OCI-LY7 (cell line): ENCODE measurements around the gene CA10. TPM values are rescaled to one million over a fixed set of nuclear protein-coding genes. Genes with fewer than 3 reads are reported as not detected.
A peak's percentile ranks its signal among the peaks of the same experiment; 100 is the strongest.

Experiments used
- BruUV-seq: library from RNA; stranded (reverse); fragments of 400-500 nt; replicated peaks from 2 replicates; lab custom pipeline; 2021; lab: Mats Ljungman, UMichigan
- CTCF ChIA-PET: fragments of 300-600 bp; sonication (Branson Sonifier 250); formaldehyde crosslinking; loops from one replicate; lab custom pipeline; 2022; ENCODE audit warnings: antibody characterized with exemption; ENCODE audit not compliant: unreplicated experiment; lab: Charles Lee
- POLR2A ChIA-PET: fragments of 300-600 bp; sonication (Branson Sonifier 250); formaldehyde crosslinking; loops from one replicate; lab custom pipeline; 2022; ENCODE audit warnings: antibody characterized with exemption; lab: Charles Lee
- DNase-seq: peaks from one replicate; pipeline ENCODE4 v3.0.0-alpha.2; 2015; ENCODE audit warnings: low spot score
- H2AFZ ChIP-seq: fragments of 200-600 bp; sonication (generic), shearing (Covaris generic); 2 replicates; pipeline ENCODE4 v1.6.1; 2014; ENCODE audit warnings: mild to moderate bottlenecking, antibody characterized with exemption, low read length, moderate library complexity
- H3K27ac ChIP-seq: fragments of 200-600 bp; sonication (generic); 2 replicates; pipeline ENCODE4 v1.5.1; 2014; ENCODE audit warnings: mixed run types, low read depth, mild to moderate bottlenecking, moderate library complexity, low read length, inconsistent platforms; ENCODE audit not compliant: poor library complexity, severe bottlenecking
- H3K36me3 ChIP-seq: fragments of 200-600 bp; sonication (generic); 2 replicates; pipeline ENCODE4 v1.6.1; 2014; ENCODE audit warnings: mild to moderate bottlenecking, antibody characterized with exemption, low read length, moderate library complexity, mixed read lengths; ENCODE audit not compliant: insufficient read depth
- H3K4me1 ChIP-seq: fragments of 200-600 bp; sonication (generic); 2 replicates; pipeline ENCODE4 v1.5.1; 2014; ENCODE audit warnings: mild to moderate bottlenecking, low read length; ENCODE audit not compliant: insufficient read depth, poor library complexity, severe bottlenecking
- H3K4me2 ChIP-seq: fragments of 200-600 bp; sonication (generic); 2 replicates; pipeline ENCODE4 v1.6.1; 2014; ENCODE audit warnings: mild to moderate bottlenecking, low read length
- H3K4me3 ChIP-seq: fragments of 200-600 bp; sonication (generic); 2 replicates; pipeline ENCODE4 v1.5.1; 2014; ENCODE audit warnings: mild to moderate bottlenecking, low read depth, low read length; ENCODE audit not compliant: poor library complexity, severe bottlenecking
- H3K79me2 ChIP-seq: fragments of 200-600 bp; sonication (generic); 2 replicates; pipeline ENCODE4 v1.6.1; 2016; ENCODE audit warnings: low read depth, mild to moderate bottlenecking, low read length, moderate library complexity, mixed read lengths; ENCODE audit not compliant: insufficient read depth
- H3K9me2 ChIP-seq: fragments of 200-600 bp; sonication (generic); 2 replicates; pipeline ENCODE4 v1.6.1; 2016; ENCODE audit warnings: mild to moderate bottlenecking, low read length, mixed read lengths; ENCODE audit not compliant: insufficient read depth
- H3K9me3 ChIP-seq: fragments of 200-600 bp; sonication (generic); 2 replicates; pipeline ENCODE4 v1.6.1; 2014; ENCODE audit warnings: mild to moderate bottlenecking, mixed run types, low read length, mixed read lengths
- H4K20me1 ChIP-seq: fragments of 200-600 bp; sonication (generic); 2 replicates; pipeline ENCODE4 v1.6.1; 2014; ENCODE audit warnings: mild to moderate bottlenecking, antibody characterized with exemption, low read length, moderate library complexity, mixed read lengths; ENCODE audit not compliant: insufficient read depth
- CTCF ChIP-seq: fragments of 200-600 bp; sonication (generic); conservative IDR thresholded peaks from 2 replicates; pipeline ENCODE4 v1.5.1; 2014; ENCODE audit warnings: mild to moderate bottlenecking, antibody characterized with exemption, low read length, moderate library complexity, mixed read lengths
- EZH2phosphoT487 ChIP-seq: fragments of 200-600 bp; sonication (generic); IDR thresholded peaks from 2 replicates; pipeline ENCODE4 v1.6.1; 2018; ENCODE audit warnings: low read depth, borderline replicate concordance, mild to moderate bottlenecking, mixed run types, antibody characterized with exemption, low read length, moderate library complexity, mixed read lengths
- intact Hi-C: fragments of 100-400 bp; cut with micrococcal nuclease; formaldehyde crosslinking; loops from one replicate; pipeline ENCODE4 v1.10.0; 2022; ENCODE audit not compliant: unreplicated experiment
- total RNA-seq, 2 experiments: library from RNA; depleted of rRNA in 1 of 2; stranded (reverse); fragments of >200 nt in 1 of 2; shearing (Covaris generic) in 1 of 2; gene quantifications; 2 replicates each; pipeline ENCODE4 v1.2.3, GENCODE V29; 2014 to 2022

Gene CA10
- total RNA-seq, 2 experiments from 2014 or later: not detected

GRCh38 chr17:51736356-51736755 lies 422.2 kb downstream of the CA10 start:
- TF ChIP-seq CTCF (no peak), EZH2phosphoT487 (no peak)
- H3K9me3 ChIP-seq: no peaks in the 10 kb centered on the region
- no peaks in the 10 kb centered on the region for H4K20me1 ChIP-seq
- H3K79me2 ChIP-seq: no peaks in the 10 kb centered on the region
- intact Hi-C loops: no loop called here
- no peaks in the 10 kb centered on the region for H3K36me3 ChIP-seq
- no TSS peak for BruUV-seq
- no peak for DNase-seq
- H3K4me3 ChIP-seq: no peak overlapping the region
- H3K4me2 ChIP-seq: no peak overlapping the region
- ChIA-PET POLR2A (interaction anchor here (0.7 kb wide), 1 partner anchor 234 kb away, joined by 3 read pairs; no protein-coding TSS in a partner anchor), CTCF (no interaction called here)
- no peak overlapping the region for H2AFZ ChIP-seq
- no peaks in the 10 kb centered on the region for H3K9me2 ChIP-seq
- H3K4me1 ChIP-seq: no peaks in the 10 kb centered on the region
- no peak overlapping the region for H3K27ac ChIP-seq

- Histone ChIP-seq H4K20me1 (no peaks in the 10 kb centered on the region), H3K4me2 (no peak overlapping the region), H3K79me2 (no peaks in the 10 kb centered on the region), H3K9me3 (no peaks in the 10 kb centered on the region), H3K27ac (no peak overlapping the region), H3K9me2 (no peaks in the 10 kb centered on the region), H3K4me1 (no peaks in the 10 kb centered on the region), H3K4me3 (no peak overlapping the region), H3K36me3 (no peaks in the 10 kb centered on the region), H2AFZ (no peak overlapping the region)
- intact Hi-C loops: no loop called here
- no peak for TF ChIP-seq EZH2phosphoT487
- no peak for TF ChIP-seq CTCF
- no TSS peak for BruUV-seq
- ChIA-PET CTCF (no interaction called here), POLR2A (no interaction called here)
- DNase-seq: no peak
These were observed 423.5 kb downstream of the CA10 start for GRCh38 chr17:51734976-51735375.

- Histone ChIP-seq H3K27ac (no peak overlapping the region), H3K4me1 (no peaks in the 10 kb centered on the region), H3K4me2 (no peak overlapping the region), H3K36me3 (no peaks in the 10 kb centered on the region), H2AFZ (no peak overlapping the region), H4K20me1 (no peaks in the 10 kb centered on the region), H3K9me2 (no peaks in the 10 kb centered on the region), H3K4me3 (no peak overlapping the region), H3K9me3 (no peaks in the 10 kb centered on the region), H3K79me2 (no peaks in the 10 kb centered on the region)
- intact Hi-C loops: no loop called here
- CTCF ChIA-PET: no interaction called here
- TF ChIP-seq EZH2phosphoT487 (no peak), CTCF (peak; percentile 63)
- no TSS peak for BruUV-seq
- POLR2A ChIA-PET: no interaction called here
- DNase-seq: no peak
These were observed 424.1 kb downstream of the CA10 start for GRCh38 chr17:51734462-51734861.
